ENCODE results near the gene SERPINA6.

GRCh38 chr14:94330857-94331256 lies 7.7 kb upstream of the SERPINA6 start:
- TF ChIP-seq YY1 (IDR thresholded peaks at IDR 0.05; ENCODE audit: insufficient read depth, insufficient read length), result no peak
- no peak for TF ChIP-seq SUZ12 (IDR thresholded peaks at IDR 0.05; ENCODE audit: extremely low read depth, insufficient read depth, insufficient read length)

All from NT2/D1 (cell line).